ENCODE data around the gene TRIM7. TPM values are rescaled to one million over a fixed set of nuclear protein-coding genes. Genes with fewer than 3 reads are reported as not detected.

TRIM7 gene
- polyA plus RNA-seq, 1 donor (not counting 4 experiments of a cell fraction or from before 2014, with no cell fraction given): 27.6 TPM

- Histone ChIP-seq H4K20me1 (ENCODE audit: control insufficient read depth, extremely low read depth, insufficient read depth, low read length) (no peaks in the 10 kb centered on the region), H3K9me3 (ENCODE audit: control insufficient read depth, low read depth, low read length) (no peaks in the 10 kb centered on the region), H2AFZ (ENCODE audit: control insufficient read depth, low read length) (no peak overlapping the region), H3K27me3 (ENCODE audit: control insufficient read depth, extremely low read depth, insufficient read depth, low read length) (no peaks in the 10 kb centered on the region), H3K4me3 (ENCODE audit: control insufficient read depth in 2 of 3, extremely low read depth in 1 of 3, insufficient read depth in 2 of 3, low read depth in 1 of 3, low read length in 3 of 3) (no peak overlapping the region), H3K36me3 (ENCODE audit: control insufficient read depth in 2 of 2, extremely low read depth in 1 of 2, insufficient read depth in 2 of 2, low read length in 2 of 2) (peaks cover 7 to 20% of the 10 kb centered on the region in 2 experiments), H3K4me1 (ENCODE audit: control insufficient read depth, extremely low read depth, insufficient read depth, low read length) (peaks cover 11% of the 10 kb centered on the region), H3K9ac (ENCODE audit: control insufficient read depth, extremely low read depth, insufficient read depth, low read length) (no peak overlapping the region), H3K79me2 (ENCODE audit: control insufficient read depth, insufficient read depth, low read length) (peaks cover 4% of the 10 kb centered on the region), H3K27ac (ENCODE audit: control insufficient read depth, insufficient read depth, low read length) (no peak overlapping the region), H3K9me1 (ENCODE audit: control insufficient read depth, extremely low read depth, insufficient read depth, low read length) (no peaks in the 10 kb centered on the region), H3K4me2 (ENCODE audit: control insufficient read depth, extremely low read depth, insufficient read depth, low read depth, low read length) (no peak overlapping the region)
- dilution Hi-C loops (cut with MboI; ENCODE audit: extremely low pct_ligation_motif_present, low sequenced_read_pairs): no loop called here
- DNase-seq (ENCODE audit: low read depth, low spot score) (no peak), FAIRE-seq (no peak)
- no peak for TF ChIP-seq CTCF (optimal IDR thresholded peaks at IDR 0.05 in 1 of 3, IDR thresholded peaks at IDR 0.05 in 1 of 3, conservative IDR thresholded peaks at IDR 0.05 in 1 of 3; ENCODE audit: extremely low read depth in 1 of 3, insufficient read depth in 2 of 3, low read length in 3 of 3)
- TF ChIP-seq EZH2 (IDR thresholded peaks at IDR 0.05; ENCODE audit: low read length): no peak
Observed at GRCh38 chr5:181200816-181201215, 4.2 kb downstream of the TRIM7 start.

- peaks cover 10% of the 10 kb centered on the region for H3K4me1 ChIP-seq (ENCODE audit: control insufficient read depth, extremely low read depth, insufficient read depth, low read length)
- H3K9ac ChIP-seq (ENCODE audit: control insufficient read depth, extremely low read depth, insufficient read depth, low read length): no peak overlapping the region
- no peaks in the 10 kb centered on the region for H3K27me3 ChIP-seq (ENCODE audit: control insufficient read depth, extremely low read depth, insufficient read depth, low read length)
- peaks cover 4% of the 10 kb centered on the region for H3K79me2 ChIP-seq (ENCODE audit: control insufficient read depth, insufficient read depth, low read length)
- no peak overlapping the region for H3K4me3 ChIP-seq (ENCODE audit: control insufficient read depth in 2 of 3, extremely low read depth in 1 of 3, insufficient read depth in 2 of 3, low read depth in 1 of 3, low read length in 3 of 3)
- FAIRE-seq (no peak), DNase-seq (ENCODE audit: low read depth, low spot score) (no peak)
- H3K9me1 ChIP-seq (ENCODE audit: control insufficient read depth, extremely low read depth, insufficient read depth, low read length): no peaks in the 10 kb centered on the region
- dilution Hi-C loops (cut with MboI; ENCODE audit: extremely low pct_ligation_motif_present, low sequenced_read_pairs): no loop called here
- no peak overlapping the region for H3K4me2 ChIP-seq (ENCODE audit: control insufficient read depth, extremely low read depth, insufficient read depth, low read depth, low read length)
- H3K36me3 ChIP-seq (ENCODE audit: control insufficient read depth in 2 of 2, extremely low read depth in 1 of 2, insufficient read depth in 2 of 2, low read length in 2 of 2): peaks cover 9 to 20% of the 10 kb centered on the region in 2 experiments
- H3K27ac ChIP-seq (ENCODE audit: control insufficient read depth, insufficient read depth, low read length): no peak overlapping the region
- H3K9me3 ChIP-seq (ENCODE audit: control insufficient read depth, low read depth, low read length): no peaks in the 10 kb centered on the region
- TF ChIP-seq CTCF (optimal IDR thresholded peaks at IDR 0.05 in 1 of 3, IDR thresholded peaks at IDR 0.05 in 1 of 3, conservative IDR thresholded peaks at IDR 0.05 in 1 of 3; ENCODE audit: extremely low read depth in 1 of 3, insufficient read depth in 2 of 3, low read length in 3 of 3): no peak
- no peak for TF ChIP-seq EZH2 (IDR thresholded peaks at IDR 0.05; ENCODE audit: low read length)
- H4K20me1 ChIP-seq (ENCODE audit: control insufficient read depth, extremely low read depth, insufficient read depth, low read length): no peaks in the 10 kb centered on the region
- H2AFZ ChIP-seq (ENCODE audit: control insufficient read depth, low read length): no peak overlapping the region
Observed at GRCh38 chr5:181199881-181200638, 4.9 kb downstream of the TRIM7 start.

Measured in keratinocyte (primary cell).